Suprapubic skin (tissue), 3 donors: ENCODE measurements around the gene BRD9.

Source experiments
- CTCF ChIP-seq, 2 donors: fragments of 200-600 bp in 1 of 2; fragments of 450-650 bp in 1 of 2; sonication (generic) in 1 of 2; IDR thresholded peaks; one replicate each; pipeline ENCODE4 v1.5.1; 2016 to 2019; ENCODE audit warnings: antibody characterized with exemption in 2 of 2, mild to moderate bottlenecking in 1 of 2, moderate library complexity in 1 of 2
- EP300 ChIP-seq: sonication (generic); formaldehyde crosslinking; IDR thresholded peaks from one replicate; pipeline ENCODE4 v1.6.1; 2017; ENCODE audit warnings: antibody characterized with exemption

GRCh38 chr5:864492-865167, 28.0 kb downstream of the BRD9 start:
- TF ChIP-seq CTCF (IDR thresholded peaks at IDR 0.05), result no peak
- no peak for TF ChIP-seq EP300
